HEK293 (cell line): ENCODE data around the gene ADRA1B.
A peak's percentile ranks its signal among the peaks of the same experiment; 100 is the strongest.

ENCODE experiments used
- CTCF ChIA-PET: fragments of 350-600 bp; formaldehyde crosslinking; extraction: SDS; loops from one replicate; lab custom pipeline; 2021; ENCODE audit warnings: antibody characterized with exemption; lab: Yijun Ruan, JAX
- POLR2A ChIA-PET: fragments of 300-600 bp; formaldehyde crosslinking; extraction: SDS; loops from one replicate; lab custom pipeline; 2020; ENCODE audit warnings: antibody characterized with exemption, inconsistent platforms; lab: Yijun Ruan, JAX
- H3K27ac ChIP-seq: fragments of 200-500 bp; sonication (Bioruptor generic); 2 replicates; pipeline ENCODE4 v1.5.1; 2014; ENCODE audit warnings: low read depth, low read length, control low read depth, inconsistent platforms; ENCODE audit errors: extremely low read depth
- H3K36me3 ChIP-seq, 2 experiments: fragments of 200-500 bp in 1 of 2; sonication (Bioruptor generic) in 1 of 2; 1 replicate in 1 of 2; 2 replicates in 1 of 2; pipeline ENCODE4 v1.5.1; 2014 to 2017; ENCODE audit warnings: inconsistent platforms in 2 of 2, low read length in 2 of 2; ENCODE audit not compliant: control insufficient read depth in 2 of 2, insufficient read depth in 1 of 2
- H3K4me1 ChIP-seq: fragments of 200-500 bp; sonication (Bioruptor generic); 2 replicates; pipeline ENCODE4 v1.5.1; 2014; ENCODE audit warnings: mild to moderate bottlenecking, low read length, inconsistent platforms; ENCODE audit not compliant: control insufficient read depth, insufficient read depth
- H3K4me3 ChIP-seq: 2 replicates; pipeline ENCODE4 v1.5.1; 2011; ENCODE audit warnings: low read depth, mild to moderate bottlenecking, control low read depth, low read length, moderate library complexity
- H3K9me3 ChIP-seq: fragments of 200-500 bp; sonication (Bioruptor generic); 2 replicates; pipeline ENCODE4 v1.5.1; 2014; ENCODE audit warnings: low read depth, low read length, inconsistent platforms; ENCODE audit not compliant: control insufficient read depth, insufficient read depth
- EGR2 ChIP-seq: fragments of 450-650 bp; formaldehyde crosslinking; IDR thresholded peaks from 2 replicates; pipeline ENCODE4 v1.5.1; 2016; ENCODE audit warnings: low read depth, missing biosample characterization, missing genetic modification characterization
- FEZF1 ChIP-seq: fragments of 450-650 bp; formaldehyde crosslinking; IDR thresholded peaks from 2 replicates; pipeline ENCODE4 v1.5.1; 2016; ENCODE audit warnings: missing biosample characterization, missing genetic modification characterization
- MZF1 ChIP-seq: fragments of 450-650 bp; formaldehyde crosslinking; IDR thresholded peaks from 2 replicates; pipeline ENCODE4 v1.5.1; 2017; ENCODE audit warnings: missing biosample characterization, missing genetic modification characterization, borderline replicate concordance
- SCRT2 ChIP-seq: fragments of 450-650 bp; formaldehyde crosslinking; IDR thresholded peaks from 2 replicates; pipeline ENCODE4 v1.5.1; 2016; ENCODE audit warnings: missing biosample characterization, missing genetic modification characterization
- SP7 ChIP-seq: fragments of 450-650 bp; formaldehyde crosslinking; IDR thresholded peaks from 2 replicates; pipeline ENCODE4 v1.5.1; 2016; ENCODE audit warnings: missing biosample characterization, missing genetic modification characterization
- TRIM28 ChIP-seq: IDR thresholded peaks from 2 replicates; pipeline ENCODE4 v1.6.1; 2011; ENCODE audit warnings: low read length, control low read depth, borderline replicate concordance
- ZBTB48 ChIP-seq: fragments of 450-650 bp; formaldehyde crosslinking; IDR thresholded peaks from 2 replicates; pipeline ENCODE4 v1.5.1; 2016; ENCODE audit warnings: missing biosample characterization, missing genetic modification characterization
- ZFHX2 ChIP-seq: fragments of 450-650 bp; formaldehyde crosslinking; conservative IDR thresholded peaks from 2 replicates; pipeline ENCODE4 v1.5.1; 2016; ENCODE audit warnings: missing biosample characterization, missing genetic modification characterization
- ZNF140 ChIP-seq: fragments of 450-650 bp; formaldehyde crosslinking; IDR thresholded peaks from 2 replicates; pipeline ENCODE4 v1.5.1; 2016; ENCODE audit warnings: missing biosample characterization, missing genetic modification characterization
- ZNF175 ChIP-seq: fragments of 450-650 bp; formaldehyde crosslinking; IDR thresholded peaks from 2 replicates; pipeline ENCODE4 v1.5.1; 2016; ENCODE audit warnings: missing biosample characterization, missing genetic modification characterization
- ZNF335 ChIP-seq: fragments of 450-650 bp; formaldehyde crosslinking; conservative IDR thresholded peaks from 2 replicates; pipeline ENCODE4 v1.5.1; 2016; ENCODE audit warnings: missing biosample characterization, missing genetic modification characterization
- ZNF473 ChIP-seq: fragments of 450-650 bp; formaldehyde crosslinking; IDR thresholded peaks from 2 replicates; pipeline ENCODE4 v1.5.1; 2017; ENCODE audit warnings: missing biosample characterization, missing genetic modification characterization
- ZNF670 ChIP-seq: fragments of 450-650 bp; formaldehyde crosslinking; IDR thresholded peaks from 2 replicates; pipeline ENCODE4 v1.5.1; 2016; ENCODE audit warnings: missing biosample characterization, missing genetic modification characterization, low read depth
- ZSCAN23 ChIP-seq: fragments of 450-650 bp; formaldehyde crosslinking; IDR thresholded peaks from 2 replicates; pipeline ENCODE4 v1.5.1; 2016; ENCODE audit warnings: missing biosample characterization, missing genetic modification characterization
- TF ChIP-seq, protein P1 (sequence below): fragments of 450-650 bp; formaldehyde crosslinking; IDR thresholded peaks from 2 replicates; pipeline ENCODE4 v1.5.1; 2016; ENCODE audit warnings: missing biosample characterization, missing genetic modification characterization
- TF ChIP-seq, protein P2 (sequence below): fragments of 450-650 bp; formaldehyde crosslinking; IDR thresholded peaks from 2 replicates; pipeline ENCODE4 v1.5.1; 2017; ENCODE audit warnings: missing biosample characterization, mild to moderate bottlenecking, missing genetic modification characterization, moderate library complexity
- TF ChIP-seq, protein P3 (sequence below): fragments of 450-650 bp; formaldehyde crosslinking; IDR thresholded peaks from 2 replicates; pipeline ENCODE4; 2016; ENCODE audit warnings: missing biosample characterization, missing genetic modification characterization
- TF ChIP-seq, protein P4 (sequence below): fragments of 450-650 bp; formaldehyde crosslinking; IDR thresholded peaks from 2 replicates; pipeline ENCODE4 v1.5.1; 2016; ENCODE audit warnings: missing biosample characterization, missing genetic modification characterization
- TF ChIP-seq, protein P5 (sequence below): fragments of 450-650 bp; formaldehyde crosslinking; IDR thresholded peaks from 2 replicates; pipeline ENCODE4 v1.5.1; 2016; ENCODE audit warnings: missing biosample characterization, missing genetic modification characterization
- TF ChIP-seq, protein P6 (sequence below): fragments of 450-650 bp; formaldehyde crosslinking; IDR thresholded peaks from 2 replicates; pipeline ENCODE4 v1.5.1; 2016; ENCODE audit warnings: missing biosample characterization, missing genetic modification characterization

Gene ADRA1B

DNA sequence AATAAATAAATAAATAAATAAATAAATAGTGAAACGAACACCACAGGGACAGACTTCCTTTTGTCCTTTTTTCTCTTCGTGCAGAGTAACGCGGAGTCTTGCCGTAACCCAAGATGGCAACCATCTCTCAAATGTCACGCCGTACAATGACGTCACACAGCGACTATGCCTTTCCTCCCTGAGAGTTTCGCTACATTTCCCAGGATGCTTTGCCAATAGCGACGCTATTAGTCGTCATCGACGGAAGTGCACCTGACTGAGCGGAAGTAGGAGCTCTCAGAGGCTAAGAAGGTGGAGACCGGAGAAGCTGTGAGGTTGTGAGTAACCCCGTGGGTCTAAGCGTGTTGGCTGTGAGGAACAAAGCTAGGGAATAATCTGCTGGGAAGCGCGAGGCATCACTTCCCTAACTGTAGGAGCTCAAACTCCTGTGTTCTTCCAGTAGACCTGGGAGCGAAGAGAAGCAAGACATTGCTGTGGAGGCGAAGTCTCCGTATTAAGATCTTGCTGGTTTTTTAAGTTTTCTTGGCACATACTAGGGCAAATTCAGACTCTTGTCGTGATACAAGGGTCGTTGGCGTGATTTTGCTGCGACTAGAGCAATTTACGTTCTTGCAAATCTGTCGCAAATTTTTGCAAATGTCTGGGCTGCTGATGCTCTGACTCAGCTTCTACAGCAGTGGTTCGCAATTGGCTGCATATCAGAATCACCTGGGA is 92.8 kb downstream of the ADRA1B start, which contains the start of gene TTC1 (continued):
- TF ChIP-seq, protein P1, sequence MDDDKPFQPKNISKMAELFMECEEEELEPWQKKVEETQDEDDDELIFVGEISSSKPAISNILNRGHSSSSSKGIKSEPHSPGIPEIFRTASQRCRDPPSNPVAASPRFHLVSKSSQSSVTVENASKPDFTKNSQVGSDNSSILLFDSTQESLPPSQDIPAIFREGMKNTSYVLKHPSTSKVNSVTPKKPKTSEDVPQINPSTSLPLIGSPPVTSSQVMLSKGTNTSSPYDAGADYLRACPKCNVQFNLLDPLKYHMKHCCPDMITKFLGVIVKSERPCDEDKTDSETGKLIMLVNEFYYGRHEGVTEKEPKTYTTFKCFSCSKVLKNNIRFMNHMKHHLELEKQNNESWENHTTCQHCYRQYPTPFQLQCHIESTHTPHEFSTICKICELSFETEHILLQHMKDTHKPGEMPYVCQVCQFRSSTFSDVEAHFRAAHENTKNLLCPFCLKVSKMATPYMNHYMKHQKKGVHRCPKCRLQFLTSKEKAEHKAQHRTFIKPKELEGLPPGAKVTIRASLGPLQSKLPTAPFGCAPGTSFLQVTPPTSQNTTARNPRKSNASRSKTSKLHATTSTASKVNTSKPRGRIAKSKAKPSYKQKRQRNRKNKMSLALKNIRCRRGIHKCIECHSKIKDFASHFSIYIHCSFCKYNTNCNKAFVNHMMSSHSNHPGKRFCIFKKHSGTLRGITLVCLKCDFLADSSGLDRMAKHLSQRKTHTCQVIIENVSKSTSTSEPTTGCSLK (tag by site-specific recombination), result no peak
- TF ChIP-seq, protein P2, sequence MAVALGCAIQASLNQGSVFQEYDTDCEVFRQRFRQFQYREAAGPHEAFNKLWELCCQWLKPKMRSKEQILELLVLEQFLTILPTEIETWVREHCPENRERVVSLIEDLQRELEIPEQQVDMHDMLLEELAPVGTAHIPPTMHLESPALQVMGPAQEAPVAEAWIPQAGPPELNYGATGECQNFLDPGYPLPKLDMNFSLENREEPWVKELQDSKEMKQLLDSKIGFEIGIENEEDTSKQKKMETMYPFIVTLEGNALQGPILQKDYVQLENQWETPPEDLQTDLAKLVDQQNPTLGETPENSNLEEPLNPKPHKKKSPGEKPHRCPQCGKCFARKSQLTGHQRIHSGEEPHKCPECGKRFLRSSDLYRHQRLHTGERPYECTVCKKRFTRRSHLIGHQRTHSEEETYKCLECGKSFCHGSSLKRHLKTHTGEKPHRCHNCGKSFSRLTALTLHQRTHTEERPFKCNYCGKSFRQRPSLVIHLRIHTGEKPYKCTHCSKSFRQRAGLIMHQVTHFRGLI (tag by site-specific recombination), result peak; percentile 56; the same call in 1 of the 2 replicates
- TF ChIP-seq TRIM28, result 0 out of 2 replicates have a peak, but pooled peaks have one; percentile 54
- peak; percentile 61; the same call in 1 of the 2 replicates for TF ChIP-seq FEZF1
- TF ChIP-seq, protein P3, sequence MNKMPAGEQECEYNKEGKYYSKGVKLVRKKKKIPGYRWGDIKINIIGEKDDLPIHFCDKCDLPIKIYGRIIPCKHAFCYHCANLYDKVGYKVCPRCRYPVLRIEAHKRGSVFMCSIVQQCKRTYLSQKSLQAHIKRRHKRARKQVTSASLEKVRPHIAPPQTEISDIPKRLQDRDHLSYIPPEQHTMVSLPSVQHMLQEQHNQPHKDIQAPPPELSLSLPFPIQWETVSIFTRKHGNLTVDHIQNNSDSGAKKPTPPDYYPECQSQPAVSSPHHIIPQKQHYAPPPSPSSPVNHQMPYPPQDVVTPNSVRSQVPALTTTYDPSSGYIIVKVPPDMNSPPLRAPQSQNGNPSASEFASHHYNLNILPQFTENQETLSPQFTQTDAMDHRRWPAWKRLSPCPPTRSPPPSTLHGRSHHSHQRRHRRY (tag by site-specific recombination), result peak; percentile 92; the same call in 1 of the 2 replicates
- TF ChIP-seq ZNF473 (tag by site-specific recombination), result no peak
- TF ChIP-seq, protein P4, sequence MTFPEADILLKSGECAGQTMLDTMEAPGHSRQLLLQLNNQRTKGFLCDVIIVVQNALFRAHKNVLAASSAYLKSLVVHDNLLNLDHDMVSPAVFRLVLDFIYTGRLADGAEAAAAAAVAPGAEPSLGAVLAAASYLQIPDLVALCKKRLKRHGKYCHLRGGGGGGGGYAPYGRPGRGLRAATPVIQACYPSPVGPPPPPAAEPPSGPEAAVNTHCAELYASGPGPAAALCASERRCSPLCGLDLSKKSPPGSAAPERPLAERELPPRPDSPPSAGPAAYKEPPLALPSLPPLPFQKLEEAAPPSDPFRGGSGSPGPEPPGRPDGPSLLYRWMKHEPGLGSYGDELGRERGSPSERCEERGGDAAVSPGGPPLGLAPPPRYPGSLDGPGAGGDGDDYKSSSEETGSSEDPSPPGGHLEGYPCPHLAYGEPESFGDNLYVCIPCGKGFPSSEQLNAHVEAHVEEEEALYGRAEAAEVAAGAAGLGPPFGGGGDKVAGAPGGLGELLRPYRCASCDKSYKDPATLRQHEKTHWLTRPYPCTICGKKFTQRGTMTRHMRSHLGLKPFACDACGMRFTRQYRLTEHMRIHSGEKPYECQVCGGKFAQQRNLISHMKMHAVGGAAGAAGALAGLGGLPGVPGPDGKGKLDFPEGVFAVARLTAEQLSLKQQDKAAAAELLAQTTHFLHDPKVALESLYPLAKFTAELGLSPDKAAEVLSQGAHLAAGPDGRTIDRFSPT (tag by site-specific recombination), result peak; percentile 44; the same call in 1 of the 2 replicates
- TF ChIP-seq EGR2 (tag by site-specific recombination), result no peak
- TF ChIP-seq, protein P5, sequence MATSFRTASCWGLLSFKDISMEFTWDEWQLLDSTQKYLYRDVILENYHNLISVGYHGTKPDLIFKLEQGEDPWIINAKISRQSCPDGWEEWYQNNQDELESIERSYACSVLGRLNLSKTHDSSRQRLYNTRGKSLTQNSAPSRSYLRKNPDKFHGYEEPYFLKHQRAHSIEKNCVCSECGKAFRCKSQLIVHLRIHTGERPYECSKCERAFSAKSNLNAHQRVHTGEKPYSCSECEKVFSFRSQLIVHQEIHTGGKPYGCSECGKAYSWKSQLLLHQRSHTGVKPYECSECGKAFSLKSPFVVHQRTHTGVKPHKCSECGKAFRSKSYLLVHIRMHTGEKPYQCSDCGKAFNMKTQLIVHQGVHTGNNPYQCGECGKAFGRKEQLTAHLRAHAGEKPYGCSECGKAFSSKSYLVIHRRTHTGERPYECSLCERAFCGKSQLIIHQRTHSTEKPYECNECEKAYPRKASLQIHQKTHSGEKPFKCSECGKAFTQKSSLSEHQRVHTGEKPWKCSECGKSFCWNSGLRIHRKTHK (tag by site-specific recombination), result no peak
- TF ChIP-seq ZNF140 (tag by site-specific recombination), result peak; percentile 100
- peak; percentile 65; the same call in 1 of the 2 replicates for TF ChIP-seq SCRT2 (tag by site-specific recombination)
- TF ChIP-seq ZSCAN23, result peak; percentile 98; the same call in 1 of the 2 replicates
- TF ChIP-seq MZF1 (tag by site-specific recombination), result peak; percentile 96; the same call in 1 of the 2 replicates
- TF ChIP-seq ZBTB48 (tag by site-specific recombination), result no peak
- peak; percentile 71 for TF ChIP-seq SP7 (tag by site-specific recombination)

DNA sequence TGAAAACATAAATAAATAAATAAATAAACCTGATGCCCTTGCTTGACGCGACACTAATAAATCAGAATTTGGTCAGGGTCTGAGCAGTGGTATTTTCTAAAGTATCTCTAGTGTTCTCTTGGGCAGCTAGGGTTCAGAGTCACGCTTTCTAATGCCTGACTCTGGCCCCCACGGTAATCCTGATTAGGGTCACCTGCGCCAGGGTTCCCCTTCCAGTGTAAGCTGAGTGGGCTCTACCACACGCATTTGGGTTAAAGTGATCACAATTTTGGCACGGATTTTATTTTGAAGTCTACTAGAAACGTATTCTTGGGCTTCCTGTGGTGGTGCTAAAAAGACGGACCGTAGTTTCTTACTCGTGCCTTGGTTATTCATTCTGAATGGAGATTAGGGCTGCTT is 93.3 kb downstream of the ADRA1B start:
- H3K4me1 ChIP-seq, result peaks cover 11% of the 10 kb centered on the region
- ChIA-PET CTCF (interaction anchor here (0.6 to 2.5 kb wide), 7 partner anchors 12 to 361 kb away, joined by 3 to 15 read pairs (median 3); partner anchors contain the start of gene C1QTNF2), POLR2A (interaction anchor here (0.5 to 1.3 kb wide), 4 partner anchors 12 to 412 kb away, joined by 3 to 9 read pairs (median 4); partner anchors contain the start of gene PTTG1)
- no peaks in the 10 kb centered on the region for H3K9me3 ChIP-seq
- H3K4me3 ChIP-seq, result peak overlapping the region; percentile 99
- TF ChIP-seq ZNF670, result no peak
- TF ChIP-seq ZNF175 (tag by site-specific recombination), result no peak
- peak; percentile 23; the same call in 1 of the 2 replicates for TF ChIP-seq ZNF335
- TF ChIP-seq, protein P6, sequence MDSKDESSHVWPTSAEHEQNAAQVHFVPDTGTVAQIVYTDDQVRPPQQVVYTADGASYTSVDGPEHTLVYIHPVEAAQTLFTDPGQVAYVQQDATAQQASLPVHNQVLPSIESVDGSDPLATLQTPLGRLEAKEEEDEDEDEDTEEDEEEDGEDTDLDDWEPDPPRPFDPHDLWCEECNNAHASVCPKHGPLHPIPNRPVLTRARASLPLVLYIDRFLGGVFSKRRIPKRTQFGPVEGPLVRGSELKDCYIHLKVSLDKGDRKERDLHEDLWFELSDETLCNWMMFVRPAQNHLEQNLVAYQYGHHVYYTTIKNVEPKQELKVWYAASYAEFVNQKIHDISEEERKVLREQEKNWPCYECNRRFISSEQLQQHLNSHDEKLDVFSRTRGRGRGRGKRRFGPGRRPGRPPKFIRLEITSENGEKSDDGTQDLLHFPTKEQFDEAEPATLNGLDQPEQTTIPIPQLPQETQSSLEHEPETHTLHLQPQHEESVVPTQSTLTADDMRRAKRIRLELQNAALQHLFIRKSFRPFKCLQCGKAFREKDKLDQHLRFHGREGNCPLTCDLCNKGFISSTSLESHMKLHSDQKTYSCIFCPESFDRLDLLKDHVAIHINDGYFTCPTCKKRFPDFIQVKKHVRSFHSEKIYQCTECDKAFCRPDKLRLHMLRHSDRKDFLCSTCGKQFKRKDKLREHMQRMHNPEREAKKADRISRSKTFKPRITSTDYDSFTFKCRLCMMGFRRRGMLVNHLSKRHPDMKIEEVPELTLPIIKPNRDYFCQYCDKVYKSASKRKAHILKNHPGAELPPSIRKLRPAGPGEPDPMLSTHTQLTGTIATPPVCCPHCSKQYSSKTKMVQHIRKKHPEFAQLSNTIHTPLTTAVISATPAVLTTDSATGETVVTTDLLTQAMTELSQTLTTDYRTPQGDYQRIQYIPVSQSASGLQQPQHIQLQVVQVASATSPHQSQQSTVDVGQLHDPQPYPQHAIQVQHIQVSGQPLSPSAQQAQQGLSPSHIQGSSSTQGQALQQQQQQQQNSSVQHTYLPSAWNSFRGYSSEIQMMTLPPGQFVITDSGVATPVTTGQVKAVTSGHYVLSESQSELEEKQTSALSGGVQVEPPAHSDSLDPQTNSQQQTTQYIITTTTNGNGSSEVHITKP (tag by site-specific recombination), result peak; percentile 51; the same call in 1 of the 2 replicates
- TF ChIP-seq ZFHX2, result no peak
- TF ChIP-seq, all 188 proteins: peak for 2
- H3K36me3 ChIP-seq, result peaks cover 27 to 40% of the 10 kb centered on the region in 2 experiments
- peak overlapping the region; percentile 50; the same call in 1 of the 2 replicates for H3K27ac ChIP-seq
